ENCODE results near the gene CBX3. TPM values are rescaled to one million over a fixed set of nuclear protein-coding genes. Genes with fewer than 3 reads are reported as not detected.
"Not testable (repeated sequence)": the region's sequence is repeated elsewhere in the genome, so short reads cannot be mapped to it uniquely, and the experiment has no call there.

CBX3 gene
- total and polyA plus RNA-seq, 4 donors = 26.9 to 53.3 (median 33.0) TPM

- not testable (repeated sequence) for H3K27me3 ChIP-seq (ENCODE audit: control insufficient read depth in 4 of 4, insufficient read depth in 4 of 4, low read length in 3 of 4); H3K9me3 ChIP-seq (ENCODE audit: control insufficient read depth in 4 of 4, low read length in 3 of 4); H3K4me1 ChIP-seq (ENCODE audit: control insufficient read depth in 4 of 4, insufficient read depth in 4 of 4, low read length in 3 of 4); H3K9ac ChIP-seq (ENCODE audit: low read depth in 1 of 2, low read length in 2 of 2); H3K36me3 ChIP-seq (ENCODE audit: control insufficient read depth in 4 of 4, insufficient read depth in 3 of 4, low read depth in 1 of 4, low read length in 3 of 4); H3K27ac ChIP-seq (ENCODE audit: low read depth in 1 of 2, low read length in 2 of 2); DNase-seq (ENCODE audit: low spot score); H3K4me3 ChIP-seq (ENCODE audit: low read depth in 1 of 3, low read length in 3 of 3)
- WGBS = 96% methylated on average over 29 of the region's 29 CpGs
Measured at GRCh38 chr7:26261866-26262265, 60.3 kb downstream of the CBX3 start.

Other genes with a start within 250 kb of the CBX3 start
- 1 to 10 TPM in 1 of 2 donors, under 1 TPM in 1; 0.92 to 1.9 TPM for gene NFE2L3, start 49.5 kb upstream of the CBX3 start, total RNA-seq
- gene NFE2L3, start 49.5 kb upstream of the CBX3 start, polyA plus RNA-seq = 1 to 10 TPM in 1 of 2 donors, under 1 TPM in 1; 0.32 to 1.8 TPM
- gene HNRNPA2B1, start 999 bp upstream of the CBX3 start, total RNA-seq = 100 to 1,000 TPM; 128 to 168 TPM
- 100 to 1,000 TPM; 195 to 295 TPM for gene HNRNPA2B1, start 999 bp upstream of the CBX3 start, polyA plus RNA-seq
- gene SNX10, start 90.1 kb downstream of the CBX3 start, total RNA-seq = 10 to 100 TPM in 1 of 2 donors, 1 to 10 TPM in 1; 5.9 to 14.0 TPM
- gene SNX10, start 90.1 kb downstream of the CBX3 start, polyA plus RNA-seq = 10 to 100 TPM; 11.5 to 15.9 TPM